T1000 (cell line): ENCODE results near the gene TMEM217.

Experiments used
- DNase-seq: peaks from one replicate; lab custom pipeline; 2025; ENCODE audit warnings: mixed read lengths; lab: John Stamatoyannopoulos, UW

Gene TMEM217

DNA sequence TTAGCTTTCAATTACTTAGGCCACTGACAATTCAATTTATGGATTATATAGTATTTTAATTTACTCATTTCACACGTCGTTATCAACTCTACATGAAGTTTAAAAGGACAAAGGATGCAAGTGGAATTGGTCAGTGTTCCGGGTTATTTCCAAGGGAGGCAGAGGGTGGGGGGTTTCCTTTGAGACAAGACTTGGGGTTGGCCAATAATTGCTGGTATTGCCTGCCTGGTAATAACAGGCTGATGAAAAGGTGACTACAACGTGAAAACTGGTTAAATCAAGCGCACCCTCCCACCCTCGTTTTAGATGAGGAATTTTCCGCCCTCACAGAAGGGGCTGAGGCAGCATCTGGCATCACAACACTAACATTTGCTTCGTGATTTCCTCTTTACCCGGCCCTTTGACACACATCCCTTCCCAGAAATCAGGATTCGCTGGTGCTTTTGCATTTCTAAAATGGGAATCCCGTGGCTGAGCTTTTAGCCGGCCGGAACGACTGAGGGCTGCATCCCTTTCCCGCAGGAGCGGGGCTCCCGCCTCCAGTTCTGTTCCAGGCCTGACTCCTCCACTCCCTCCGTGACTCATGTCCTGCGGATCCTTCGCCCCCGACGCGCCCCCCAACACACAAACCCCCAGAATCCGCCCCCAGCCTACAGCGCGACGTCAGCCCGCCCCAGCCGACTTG lies 89.0 kb downstream of the TMEM217 start:
- no peak for DNase-seq

DNA sequence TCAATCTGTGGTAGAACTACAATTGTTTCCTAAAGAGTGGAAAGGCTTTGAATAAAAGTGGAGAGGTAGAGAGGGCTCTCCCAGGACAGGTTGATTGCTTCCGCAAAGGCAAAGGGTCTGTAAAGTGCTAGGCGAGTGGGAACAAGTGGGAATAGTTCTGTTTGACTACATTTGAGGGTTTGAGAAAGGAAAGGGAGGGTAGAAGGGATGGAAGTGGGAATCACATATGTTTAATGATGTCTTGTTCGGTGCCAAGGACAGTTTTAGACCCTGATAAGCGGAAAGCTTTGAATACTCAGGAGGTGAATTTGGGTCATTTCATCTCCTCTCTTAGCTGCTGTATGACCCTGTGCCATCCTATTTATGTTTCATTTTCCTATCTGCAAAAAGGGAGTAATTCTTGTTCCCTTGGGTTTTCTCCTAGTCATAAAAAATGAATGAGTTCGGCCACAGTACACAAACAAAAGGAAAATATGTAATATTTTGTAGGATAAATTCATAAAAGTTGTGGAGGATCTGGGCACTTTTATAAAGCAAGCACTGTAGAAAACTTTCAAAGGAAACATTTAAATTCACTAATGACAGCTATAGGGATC lies 89.7 kb downstream of the TMEM217 start:
- DNase-seq = no peak

- no peak for DNase-seq
Measured at GRCh38 chr6:37162740-37163139, 95.2 kb downstream of the TMEM217 start.
